MCF 10A (cell line): ENCODE data around the gene ABHD2. TPM values are rescaled to one million over a fixed set of nuclear protein-coding genes. Genes with fewer than 3 reads are reported as not detected.

Experiments used
- BruUV-seq: library from RNA; stranded (reverse); fragments of 400-500 nt; replicated peaks from 2 replicates; lab custom pipeline; 2021; lab: Mats Ljungman, UMichigan
- CTCF ChIA-PET: fragments of 300-600 bp; sonication (Branson Sonifier 250); formaldehyde crosslinking; extraction: SDS; loops from one replicate; lab custom pipeline; 2021; ENCODE audit warnings: antibody characterized with exemption, inconsistent platforms; lab: Yijun Ruan, JAX
- POLR2A ChIA-PET: fragments of 300-600, 350-650 bp; sonication (Branson Sonifier 250); formaldehyde crosslinking; extraction: SDS; loops from one replicate; lab custom pipeline; 2020; ENCODE audit warnings: antibody characterized with exemption, inconsistent platforms; lab: Yijun Ruan, JAX
- DNase-seq: peaks from one replicate; pipeline ENCODE4 v3.0.0-alpha.2; 2018; ENCODE audit not compliant: unreplicated experiment
- H3K27ac Mint-ChIP-seq: one replicate; pipeline ENCODE4 v1.8.0; 2022; ENCODE audit warnings: mild to moderate bottlenecking, low read depth, mixed read lengths; ENCODE audit not compliant: unreplicated experiment
- H3K27me3 Mint-ChIP-seq: one replicate; pipeline ENCODE4 v1.8.0; 2022; ENCODE audit warnings: mixed read lengths; ENCODE audit not compliant: insufficient read depth, unreplicated experiment
- H3K36me3 Mint-ChIP-seq: one replicate; pipeline ENCODE4 v1.8.0; 2022; ENCODE audit warnings: mild to moderate bottlenecking, moderate library complexity, mixed read lengths; ENCODE audit not compliant: insufficient read depth, unreplicated experiment
- H3K4me1 Mint-ChIP-seq: one replicate; pipeline ENCODE4 v1.8.0; 2022; ENCODE audit warnings: mixed read lengths; ENCODE audit not compliant: insufficient read depth, unreplicated experiment
- H3K4me3 Mint-ChIP-seq: one replicate; pipeline ENCODE4 v1.8.0; 2022; ENCODE audit warnings: mild to moderate bottlenecking, moderate library complexity, mixed read lengths; ENCODE audit not compliant: unreplicated experiment
- H3K9me3 Mint-ChIP-seq: one replicate; pipeline ENCODE4 v1.8.0; 2022; ENCODE audit warnings: mixed read lengths; ENCODE audit not compliant: unreplicated experiment
- intact Hi-C: fragments of 100-400 bp; cut with micrococcal nuclease; formaldehyde crosslinking; loops from 2 replicates; pipeline ENCODE4 v1.14.1; 2022
- total RNA-seq: library from RNA; stranded (reverse); gene quantifications from 2 replicates; pipeline ENCODE4 v1.2.3, GENCODE V29; 2022
- TF ChIP-seq, protein P1 (sequence below): fragments of 200-600 bp; IDR thresholded peaks from one replicate; pipeline ENCODE4 v1.8.0; 2022; ENCODE audit warnings: antibody characterized with exemption, mild to moderate bottlenecking; ENCODE audit not compliant: unreplicated experiment

ABHD2 gene
- total RNA-seq, 1 experiment from 2014 or later = 47.7 TPM

DNA sequence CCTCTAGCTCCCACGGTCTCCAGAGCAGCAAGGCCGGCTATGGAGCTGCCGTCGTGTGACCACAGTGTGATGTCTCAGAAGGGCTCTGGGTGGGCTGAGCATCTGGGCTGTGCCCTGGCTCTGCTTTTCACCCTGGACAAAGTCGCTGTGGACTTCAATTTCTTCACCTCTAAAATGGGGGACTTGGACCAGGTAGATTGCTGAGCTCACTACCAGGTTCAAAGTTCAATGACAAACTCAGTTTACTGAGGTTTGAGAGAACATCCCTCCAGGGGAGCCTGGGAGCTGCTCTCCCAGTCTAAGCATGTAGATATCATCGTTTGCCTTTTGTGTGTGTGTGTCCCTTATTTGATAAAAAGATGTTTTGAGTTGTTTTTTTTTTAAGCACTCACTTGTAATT is 108.0 kb downstream of the ABHD2 start:
- peaks cover 7% of the 10 kb centered on the region for H3K4me1 Mint-ChIP-seq
- no peak overlapping the region for H3K4me3 Mint-ChIP-seq
- intact Hi-C loops = no loop called here
- TF ChIP-seq, protein P1, sequence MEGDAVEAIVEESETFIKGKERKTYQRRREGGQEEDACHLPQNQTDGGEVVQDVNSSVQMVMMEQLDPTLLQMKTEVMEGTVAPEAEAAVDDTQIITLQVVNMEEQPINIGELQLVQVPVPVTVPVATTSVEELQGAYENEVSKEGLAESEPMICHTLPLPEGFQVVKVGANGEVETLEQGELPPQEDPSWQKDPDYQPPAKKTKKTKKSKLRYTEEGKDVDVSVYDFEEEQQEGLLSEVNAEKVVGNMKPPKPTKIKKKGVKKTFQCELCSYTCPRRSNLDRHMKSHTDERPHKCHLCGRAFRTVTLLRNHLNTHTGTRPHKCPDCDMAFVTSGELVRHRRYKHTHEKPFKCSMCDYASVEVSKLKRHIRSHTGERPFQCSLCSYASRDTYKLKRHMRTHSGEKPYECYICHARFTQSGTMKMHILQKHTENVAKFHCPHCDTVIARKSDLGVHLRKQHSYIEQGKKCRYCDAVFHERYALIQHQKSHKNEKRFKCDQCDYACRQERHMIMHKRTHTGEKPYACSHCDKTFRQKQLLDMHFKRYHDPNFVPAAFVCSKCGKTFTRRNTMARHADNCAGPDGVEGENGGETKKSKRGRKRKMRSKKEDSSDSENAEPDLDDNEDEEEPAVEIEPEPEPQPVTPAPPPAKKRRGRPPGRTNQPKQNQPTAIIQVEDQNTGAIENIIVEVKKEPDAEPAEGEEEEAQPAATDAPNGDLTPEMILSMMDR = no peak
- no peaks in the 10 kb centered on the region for H3K9me3 Mint-ChIP-seq
- no TSS peak for BruUV-seq
- no peak for DNase-seq
- no peak overlapping the region for H3K27ac Mint-ChIP-seq
- POLR2A ChIA-PET = no interaction called here
- H3K36me3 Mint-ChIP-seq = peaks cover 39% of the 10 kb centered on the region
- CTCF ChIA-PET = interaction anchor here (0.5 to 6.7 kb wide), 5 partner anchors 10 to 246 kb away, joined by 3 to 67 read pairs (median 4); no protein-coding TSS in a partner anchor
- no peaks in the 10 kb centered on the region for H3K27me3 Mint-ChIP-seq

DNA sequence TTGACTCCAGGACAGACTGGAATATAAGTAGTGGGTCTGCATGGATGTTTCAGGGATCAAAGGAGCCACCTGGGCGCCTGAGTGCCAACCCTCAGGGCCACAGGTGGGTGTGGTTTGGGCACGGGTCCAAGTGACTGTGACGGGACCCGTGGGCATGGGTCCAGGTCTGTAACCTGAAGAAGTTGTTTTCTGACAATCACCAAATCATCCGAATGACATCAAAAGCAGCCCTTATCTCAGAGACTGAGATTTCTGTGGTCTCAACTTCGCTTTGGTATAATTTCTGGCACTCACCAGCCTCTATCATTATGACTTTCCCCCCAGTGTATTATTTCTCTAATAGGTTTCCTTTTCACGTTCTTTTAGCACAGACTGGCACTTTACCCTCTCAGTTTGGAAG is 108.7 kb downstream of the ABHD2 start:
- no TSS peak for BruUV-seq
- H3K4me1 Mint-ChIP-seq = peaks cover 7% of the 10 kb centered on the region
- peak; percentile 11 for DNase-seq
- H3K36me3 Mint-ChIP-seq = peaks cover 37% of the 10 kb centered on the region
- ChIA-PET POLR2A (interaction anchor here (1.0 kb wide), 1 partner anchor 138 kb away, joined by 3 read pairs; the partner anchor contains the start of gene POLG), CTCF (interaction anchor here (6.7 kb wide), 1 partner anchor 10 kb away, joined by 67 read pairs; no protein-coding TSS in a partner anchor)
- intact Hi-C loops = no loop called here
- peak overlapping the region; percentile 5 for H3K27ac Mint-ChIP-seq
- H3K4me3 Mint-ChIP-seq = no peak overlapping the region
- H3K27me3 Mint-ChIP-seq = no peaks in the 10 kb centered on the region
- H3K9me3 Mint-ChIP-seq = no peaks in the 10 kb centered on the region
- TF ChIP-seq, protein P1 = no peak

DNA sequence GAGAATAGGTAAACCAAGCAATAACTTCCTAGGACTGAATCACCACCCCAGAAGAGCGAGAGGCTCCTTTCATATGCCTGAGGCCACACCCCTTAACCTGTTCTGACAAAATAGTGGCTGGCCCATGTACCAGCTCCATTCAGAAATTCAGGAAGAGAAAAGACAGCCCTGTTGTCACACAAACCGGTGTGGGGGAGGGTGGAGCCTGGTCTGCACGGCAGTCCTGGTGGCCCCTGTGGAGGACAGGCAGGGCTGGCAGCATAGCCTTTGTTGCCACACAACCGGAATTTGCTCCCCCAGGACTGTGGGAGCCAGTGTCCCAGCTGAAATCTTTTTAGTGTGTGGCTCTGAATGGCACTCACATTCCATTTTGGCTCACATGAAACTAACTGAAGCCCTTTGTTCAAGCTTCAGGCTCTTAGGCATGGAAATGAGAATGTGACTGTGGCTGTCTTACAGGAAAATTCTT is 109.3 kb downstream of the ABHD2 start:
- ChIA-PET POLR2A (interaction anchor here (1.0 kb wide), 1 partner anchor 137 kb away, joined by 3 read pairs; the partner anchor contains the start of gene POLG), CTCF (interaction anchor here (0.6 to 6.7 kb wide), 2 partner anchors 9 to 1024 kb away, joined by 6 to 67 read pairs; no protein-coding TSS in a partner anchor)
- TF ChIP-seq, protein P1 = no peak
- H3K27me3 Mint-ChIP-seq = no peaks in the 10 kb centered on the region
- H3K9me3 Mint-ChIP-seq = no peaks in the 10 kb centered on the region
- H3K4me1 Mint-ChIP-seq = peaks cover 7% of the 10 kb centered on the region
- intact Hi-C loops = no loop called here
- BruUV-seq = no TSS peak
- H3K4me3 Mint-ChIP-seq = no peak overlapping the region
- peak; percentile 46 for DNase-seq
- peaks cover 35% of the 10 kb centered on the region for H3K36me3 Mint-ChIP-seq
- H3K27ac Mint-ChIP-seq = peak overlapping the region; percentile 5

DNA sequence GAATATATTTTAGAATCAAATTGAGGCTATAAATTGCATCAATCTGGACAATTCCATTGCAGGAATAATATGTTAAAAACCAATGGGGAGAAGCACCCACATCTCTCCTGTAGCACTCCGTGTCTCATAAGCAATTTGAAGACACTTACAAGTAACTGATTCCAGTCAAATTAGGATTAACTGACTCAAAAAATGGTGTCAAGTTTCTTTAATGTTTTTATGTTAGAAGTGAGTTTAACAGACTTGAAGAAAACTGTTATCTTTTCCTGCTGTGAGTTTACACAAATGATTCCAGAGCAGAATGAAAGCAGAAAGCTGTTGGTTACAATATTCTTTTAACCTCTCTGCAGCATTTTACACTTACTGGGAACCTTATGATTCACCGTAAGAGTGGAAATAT is 109.9 kb downstream of the ABHD2 start:
- CTCF ChIA-PET = interaction anchor here (6.7 kb wide), 1 partner anchor 8 kb away, joined by 67 read pairs; no protein-coding TSS in a partner anchor
- H3K36me3 Mint-ChIP-seq = peaks cover 28% of the 10 kb centered on the region

More for the DNA sequence above, 109.9 kb downstream of the ABHD2 start:
- POLR2A ChIA-PET = no interaction called here
- peaks cover 7% of the 10 kb centered on the region for H3K4me1 Mint-ChIP-seq
- TF ChIP-seq, protein P1 = no peak
- H3K27me3 Mint-ChIP-seq = no peaks in the 10 kb centered on the region
- intact Hi-C loops = no loop called here
- BruUV-seq = no TSS peak
- H3K27ac Mint-ChIP-seq = no peak overlapping the region
- H3K4me3 Mint-ChIP-seq = no peak overlapping the region
- no peak for DNase-seq
- no peaks in the 10 kb centered on the region for H3K9me3 Mint-ChIP-seq
